ENCODE data around the gene CDK2.

Gene CDK2

DNA sequence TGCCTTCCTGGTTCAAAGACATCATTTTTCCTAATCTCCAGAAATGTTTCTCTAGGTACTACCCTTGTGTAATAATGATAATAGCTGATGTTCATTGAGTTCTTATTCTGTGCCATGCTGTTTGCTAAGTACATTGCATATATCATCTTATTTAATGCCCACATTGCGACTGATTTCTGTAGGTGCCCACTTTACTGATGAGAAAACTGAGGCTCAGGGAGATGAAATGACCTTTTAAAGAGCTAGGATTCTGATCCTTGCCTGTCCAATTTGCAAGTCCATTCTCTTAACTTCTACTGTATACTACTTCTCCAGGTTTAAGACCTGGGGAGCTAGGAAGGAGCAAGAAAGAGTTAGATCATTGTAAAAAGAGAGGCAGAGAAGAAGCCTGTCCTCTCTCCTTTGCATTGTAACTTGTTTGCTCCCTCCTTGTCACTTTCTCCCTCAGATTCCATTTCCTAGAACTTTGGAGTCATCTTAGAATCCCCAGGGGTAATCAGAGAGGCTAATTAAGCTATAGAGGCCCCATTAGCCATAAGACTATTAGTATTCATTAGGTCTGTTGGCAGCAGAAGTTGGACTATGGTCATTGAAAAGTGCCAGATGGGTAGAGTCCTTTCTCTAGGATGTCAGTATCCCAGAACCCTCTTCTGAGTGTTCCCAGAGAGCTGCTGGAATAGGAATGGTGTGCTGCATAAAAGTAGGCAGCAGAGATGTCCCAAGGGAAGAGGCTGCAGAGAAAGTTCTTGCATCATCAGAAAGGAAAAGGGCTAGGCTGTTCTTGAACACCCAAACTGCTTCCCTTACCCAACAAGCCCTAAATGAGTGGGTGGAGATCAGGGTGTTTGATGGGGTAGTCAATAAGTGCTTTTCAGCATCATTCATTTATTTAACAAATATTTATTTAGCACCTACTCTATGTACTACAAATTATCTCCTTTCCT is 32.6 kb upstream of the CDK2 start:
- peaks cover 0 to 38% (median 0%) of the 10 kb centered on the region in 11 experiments; a peak in 6 of 22 replicates for H4K20me1 ChIP-seq
- H3K4me1 ChIP-seq: peaks cover 44 to 63% (median 56%) of the 10 kb centered on the region in 10 experiments
- H3K36me3 ChIP-seq: peaks cover 27 to 47% (median 31%) of the 10 kb centered on the region in 11 experiments
- H3K4me2 ChIP-seq: peak overlapping the region; percentile 90 to 100 (median 97)
- no peaks in the 10 kb centered on the region for H3K9me3 ChIP-seq (replicated peaks in 1 of 11)
- H3K4me3 ChIP-seq: peak overlapping the region in 5 of 10 experiments; percentile 4 to 89 (median 89); a peak in 5 of 20 replicates
- peak in 4 of 11 experiments; percentile 25 to 68 (median 38); a peak in 2 of 22 replicates for TF ChIP-seq Cebpa-rat (IDR thresholded peaks at IDR 0.05)
- H3K27me3 ChIP-seq: no peaks in the 10 kb centered on the region
- H3K27ac ChIP-seq: peak overlapping the region in 4 of 11 experiments; percentile 8 to 34 (median 25); a peak in 3 of 22 replicates
- H3K9ac ChIP-seq: peak overlapping the region in 6 of 11 experiments; percentile 6 to 91 (median 30); a peak in 4 of 22 replicates

- Histone ChIP-seq H3K9ac (peak overlapping the region in 1 of 11 experiments; percentile 19; a peak in 1 of 22 replicates), H3K27me3 (no peaks in the 10 kb centered on the region), H4K20me1 (peaks cover 0 to 38% (median 0%) of the 10 kb centered on the region in 11 experiments; a peak in 6 of 22 replicates), H3K4me2 (peak overlapping the region; percentile 90 to 100 (median 97); a peak in 21 of 22 replicates), H3K36me3 (peaks cover 30 to 54% (median 38%) of the 10 kb centered on the region in 11 experiments), H3K4me1 (peaks cover 40 to 63% (median 51%) of the 10 kb centered on the region in 10 experiments), H3K4me3 (no peak overlapping the region), H3K27ac (0 out of 22 replicates have a peak overlapping the region, but pooled peaks of 1 of the 11 experiments have one; percentile 35), H3K9me3 (replicated peaks in 1 of 11) (no peaks in the 10 kb centered on the region)
- no peak for TF ChIP-seq Cebpa-rat (IDR thresholded peaks at IDR 0.05)
Observed at GRCh38 chr12:55934773-55935172, 31.9 kb upstream of the CDK2 start.

DNA sequence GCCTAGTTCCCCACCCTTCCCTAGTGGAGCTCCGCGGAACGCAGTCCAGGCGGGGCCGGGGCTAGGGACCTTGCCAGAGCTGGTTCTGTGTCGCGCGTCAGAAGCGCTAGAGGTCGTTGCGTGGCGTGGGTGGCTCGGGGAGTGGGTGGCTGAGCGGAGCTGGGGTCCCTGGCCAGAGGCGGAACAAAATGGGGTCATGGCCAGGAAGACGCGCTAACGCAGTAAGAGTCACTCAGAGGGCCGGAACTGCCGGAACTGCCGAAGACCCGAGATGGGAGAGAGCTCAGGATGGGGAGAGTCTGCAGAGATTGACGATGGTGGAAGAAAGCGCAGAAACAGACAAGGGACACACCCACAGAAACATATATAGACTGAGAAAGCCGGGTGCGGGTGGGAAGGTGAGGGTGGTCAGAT is 30.9 kb upstream of the CDK2 start:
- peaks cover 34 to 59% (median 42%) of the 10 kb centered on the region in 11 experiments for H3K36me3 ChIP-seq
- H3K4me1 ChIP-seq: peaks cover 39 to 61% (median 50%) of the 10 kb centered on the region in 10 experiments
- H3K9me3 ChIP-seq (replicated peaks in 1 of 11): no peaks in the 10 kb centered on the region
- TF ChIP-seq Cebpa-rat (IDR thresholded peaks at IDR 0.05): no peak
- no peaks in the 10 kb centered on the region for H3K27me3 ChIP-seq
- no peak overlapping the region for H3K4me2 ChIP-seq
- H4K20me1 ChIP-seq: peaks cover 0 to 40% (median 0%) of the 10 kb centered on the region in 11 experiments; a peak in 6 of 22 replicates
- peak overlapping the region in 1 of 11 experiments; percentile 13; a peak in 2 of 22 replicates for H3K27ac ChIP-seq
- H3K4me3 ChIP-seq: no peak overlapping the region
- peak overlapping the region in 1 of 11 experiments; percentile 9; a peak in 1 of 22 replicates for H3K9ac ChIP-seq

GRCh38 chr12:55937981-55938380 is 28.6 kb upstream of the CDK2 start:
- Histone ChIP-seq H3K27ac (no peak overlapping the region), H4K20me1 (peaks cover 0 to 42% (median 0%) of the 10 kb centered on the region in 11 experiments; a peak in 6 of 22 replicates), H3K4me1 (peaks cover 26 to 48% (median 33%) of the 10 kb centered on the region in 10 experiments), H3K4me3 (no peak overlapping the region), H3K9me3 (replicated peaks in 1 of 11) (no peaks in the 10 kb centered on the region), H3K9ac (peak overlapping the region in 4 of 11 experiments; percentile 2 to 39 (median 35); a peak in 3 of 22 replicates), H3K36me3 (peaks cover 56 to 82% (median 64%) of the 10 kb centered on the region in 11 experiments), H3K27me3 (no peaks in the 10 kb centered on the region), H3K4me2 (no peak overlapping the region)
- TF ChIP-seq Cebpa-rat (IDR thresholded peaks at IDR 0.05): no peak

- H3K4me1 ChIP-seq: peaks cover 16 to 38% (median 23%) of the 10 kb centered on the region in 10 experiments
- H3K9me3 ChIP-seq (replicated peaks in 1 of 11): no peaks in the 10 kb centered on the region
- H3K4me3 ChIP-seq: no peak overlapping the region
- peaks cover 0 to 42% (median 0%) of the 10 kb centered on the region in 11 experiments; a peak in 6 of 22 replicates for H4K20me1 ChIP-seq
- H3K27me3 ChIP-seq: no peaks in the 10 kb centered on the region
- no peak overlapping the region for H3K27ac ChIP-seq
- 0 out of 22 replicates have a peak, but pooled peaks of 1 of the 11 experiments have one; percentile 8 for TF ChIP-seq Cebpa-rat (IDR thresholded peaks at IDR 0.05)
- H3K9ac ChIP-seq: peak overlapping the region in 3 of 11 experiments; percentile 4 to 36 (median 34); a peak in 2 of 22 replicates
- H3K4me2 ChIP-seq: 0 out of 22 replicates have a peak overlapping the region, but pooled peaks of 1 of the 11 experiments have one; percentile 46
- H3K36me3 ChIP-seq: peaks cover 66 to 92% (median 74%) of the 10 kb centered on the region in 11 experiments
Observed at GRCh38 chr12:55938826-55939501, 27.7 kb upstream of the CDK2 start.

DNA sequence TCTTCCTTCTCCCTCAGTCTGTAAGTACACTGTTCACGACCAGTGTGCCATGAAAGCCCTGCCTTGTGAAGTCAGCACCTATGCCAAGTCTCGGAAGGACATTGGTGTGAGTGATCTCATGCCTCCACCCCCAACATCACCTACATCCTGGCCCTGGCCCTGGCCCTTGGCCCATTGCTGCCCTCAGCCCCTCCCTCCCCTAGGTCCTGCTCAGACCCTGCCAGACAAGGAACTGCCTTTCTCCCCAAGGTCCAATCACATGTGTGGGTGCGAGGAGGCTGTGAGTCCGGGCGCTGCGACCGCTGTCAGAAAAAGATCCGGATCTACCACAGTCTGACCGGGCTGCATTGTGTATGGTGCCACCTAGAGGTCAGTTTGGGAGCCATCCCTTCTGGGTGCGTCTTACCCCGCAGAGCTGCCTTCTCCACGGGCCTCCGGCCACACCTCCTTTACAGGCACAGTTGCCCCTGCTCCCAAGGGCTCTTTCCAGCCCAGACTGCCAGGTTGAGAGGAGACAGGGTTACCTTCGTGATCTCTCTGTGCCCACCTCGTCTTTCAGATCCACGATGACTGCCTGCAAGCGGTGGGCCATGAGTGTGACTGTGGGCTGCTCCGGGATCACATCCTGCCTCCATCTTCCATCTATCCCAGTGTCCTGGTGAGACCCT is 26.4 kb upstream of the CDK2 start:
- no peaks in the 10 kb centered on the region for H3K9me3 ChIP-seq (replicated peaks in 1 of 11)
- peak overlapping the region in 7 of 11 experiments; percentile 15 to 56 (median 43); a peak in 9 of 22 replicates for H3K9ac ChIP-seq
- peaks cover 7 to 26% (median 12%) of the 10 kb centered on the region in 10 experiments; a peak in 19 of 20 replicates for H3K4me1 ChIP-seq
- no peak overlapping the region for H3K4me3 ChIP-seq
- peak overlapping the region; percentile 32 to 68 (median 49); a peak in 21 of 22 replicates for H3K4me2 ChIP-seq
- H3K27me3 ChIP-seq: no peaks in the 10 kb centered on the region
- H3K36me3 ChIP-seq: peaks cover 78 to 98% (median 87%) of the 10 kb centered on the region in 11 experiments
- peak overlapping the region in 3 of 11 experiments; percentile 11 to 43 (median 17); a peak in 2 of 22 replicates for H3K27ac ChIP-seq
- H4K20me1 ChIP-seq: peaks cover 0 to 41% (median 0%) of the 10 kb centered on the region in 11 experiments; a peak in 5 of 22 replicates
- TF ChIP-seq Cebpa-rat (IDR thresholded peaks at IDR 0.05): no peak

- no peak for TF ChIP-seq Cebpa-rat (IDR thresholded peaks at IDR 0.05)
- Histone ChIP-seq H3K27ac (no peak overlapping the region), H4K20me1 (peaks cover 0 to 25% (median 0%) of the 10 kb centered on the region in 11 experiments; a peak in 3 of 22 replicates), H3K9ac (no peak overlapping the region), H3K4me1 (peaks cover 6 to 19% (median 10%) of the 10 kb centered on the region in 10 experiments; a peak in 19 of 20 replicates), H3K4me2 (no peak overlapping the region), H3K4me3 (no peak overlapping the region), H3K36me3 (peaks cover 82 to 98% (median 93%) of the 10 kb centered on the region in 11 experiments), H3K27me3 (no peaks in the 10 kb centered on the region), H3K9me3 (replicated peaks in 1 of 11) (no peaks in the 10 kb centered on the region)
Observed at GRCh38 chr12:55942055-55942454, 24.6 kb upstream of the CDK2 start.
